HCT116 (cell line): ENCODE results near the gene INPPL1. TPM values are rescaled to one million over a fixed set of nuclear protein-coding genes. Genes with fewer than 3 reads are reported as not detected.

ENCODE experiments used
- ATAC-seq: fragments of 200-7000 bp; cut with Tn5 transposase; 2 replicates; pipeline ENCODE4 v1.9.1; 2020; ENCODE audit warnings: mild to moderate bottlenecking, moderate library complexity
- BruUV-seq: library from RNA; stranded (reverse); fragments of 400-500 nt; replicated peaks from 2 replicates; lab custom pipeline; 2021; lab: Mats Ljungman, UMichigan
- CTCF ChIA-PET: fragments of 300-600 bp; sonication (Branson Sonifier 250); formaldehyde crosslinking; loops from one replicate; lab custom pipeline; 2021; ENCODE audit warnings: antibody characterized with exemption; lab: Charles Lee
- POLR2A ChIA-PET: fragments of 300-600, 350-600 bp; sonication (Branson Sonifier 250); formaldehyde crosslinking; loops from one replicate; lab custom pipeline; 2021; ENCODE audit warnings: antibody characterized with exemption; lab: Charles Lee
- RAD21 ChIA-PET, 2 experiments: fragments of 300-600 bp; sonication (Branson Sonifier 250); formaldehyde crosslinking; loops; one replicate each; lab custom pipeline; 2023; ENCODE audit warnings: low total read pairs in 2 of 2; ENCODE audit not compliant: uncharacterized antibody in 2 of 2, unreplicated experiment in 2 of 2, low non-redundant PET in 1 of 2; lab: Charles Lee
- DNase-seq: peaks from one replicate; pipeline ENCODE4 v3.0.0-alpha.2; 2010; ENCODE audit warnings: low read depth, low spot score
- H2AFZ ChIP-seq: fragments of 200-600 bp; shearing (Covaris generic), sonication (generic); 2 replicates; pipeline ENCODE4 v1.6.1; 2017; ENCODE audit warnings: low read depth, mixed run types, mixed read lengths, antibody characterized with exemption, low read length; ENCODE audit not compliant: poor library complexity, severe bottlenecking
- H3K27ac ChIP-seq: 2 replicates; pipeline ENCODE4 v1.5.1; 2012; ENCODE audit warnings: low read depth, low read length
- H3K27me3 ChIP-seq: fragments of 200-600 bp; sonication (generic); 2 replicates; pipeline ENCODE4 v1.6.1; 2016; ENCODE audit warnings: mixed run types, low read length, mixed read lengths; ENCODE audit not compliant: insufficient read depth
- H3K36me3 ChIP-seq, 2 experiments: fragments of 200-500 bp in 1 of 2; fragments of 200-600 bp in 1 of 2; sonication (Bioruptor generic) in 1 of 2; sonication (generic) in 1 of 2; 2 replicates each; pipeline versions ENCODE4 v1.5.1 to v1.6.1; 2014 to 2016; ENCODE audit warnings: low read length in 2 of 2, inconsistent platforms in 1 of 2, mixed read lengths in 1 of 2, mixed run types in 1 of 2; ENCODE audit not compliant: insufficient read depth in 2 of 2, control insufficient read depth in 1 of 2
- H3K4me1 ChIP-seq, 2 experiments: fragments of 200-600 bp in 1 of 2; sonication (generic) in 1 of 2; 2 replicates each; pipeline versions ENCODE4 v1.5.1 to v1.6.1; 2012 to 2017; ENCODE audit warnings: low read length in 2 of 2, inconsistent platforms in 1 of 2, mild to moderate bottlenecking in 1 of 2, mixed read lengths in 1 of 2, mixed run types in 1 of 2, moderate library complexity in 1 of 2; ENCODE audit not compliant: insufficient read depth in 2 of 2, control insufficient read depth in 1 of 2
- H3K4me2 ChIP-seq: fragments of 200-600 bp; sonication (generic); 2 replicates; pipeline ENCODE4 v1.6.1; 2017; ENCODE audit warnings: mixed run types, low read length, mixed read lengths
- H3K4me3 ChIP-seq, 2 experiments: fragments of 200-600 bp in 1 of 2; sonication (generic) in 1 of 2; replicated peaks in 1 of 2; 2 replicates each; pipeline ENCODE4 v1.5.1; 2011 to 2016; ENCODE audit warnings: low read length in 2 of 2, control low read depth in 1 of 2, low read depth in 1 of 2, mild to moderate bottlenecking in 1 of 2, mixed read lengths in 1 of 2, mixed run types in 1 of 2
- H3K79me2 ChIP-seq: fragments of 200-600 bp; sonication (generic); 2 replicates; pipeline ENCODE4 v1.6.1; 2017; ENCODE audit warnings: mild to moderate bottlenecking, mixed run types, low read length, moderate library complexity, mixed read lengths; ENCODE audit not compliant: insufficient read depth
- H3K9ac ChIP-seq: fragments of 200-600 bp; sonication (generic); 2 replicates; pipeline ENCODE4 v1.6.1; 2016; ENCODE audit warnings: low read length, mixed read lengths
- H3K9me2 ChIP-seq: fragments of 200-600 bp; sonication (generic), shearing (Covaris generic); 2 replicates; pipeline ENCODE4 v1.6.1; 2017; ENCODE audit warnings: mixed run types, mild to moderate bottlenecking, moderate library complexity; ENCODE audit not compliant: insufficient read depth
- H3K9me3 ChIP-seq, 2 experiments: fragments of 200-500 bp in 1 of 2; fragments of 200-600 bp in 1 of 2; sonication (Bioruptor generic) in 1 of 2; sonication (generic) in 1 of 2; 2 replicates each; pipeline ENCODE4 v1.6.1; 2014 to 2017; ENCODE audit warnings: low read length in 2 of 2, mixed read lengths in 2 of 2, inconsistent platforms in 1 of 2, low read depth in 1 of 2, mild to moderate bottlenecking in 1 of 2, mixed run types in 1 of 2, moderate library complexity in 1 of 2; ENCODE audit not compliant: control insufficient read depth in 1 of 2, insufficient read depth in 1 of 2
- H4K20me1 ChIP-seq: fragments of 200-600 bp; sonication (generic), shearing (Covaris generic); 2 replicates; pipeline ENCODE4 v1.6.1; 2017; ENCODE audit warnings: mixed run types, mild to moderate bottlenecking, moderate library complexity; ENCODE audit not compliant: insufficient read depth
- ELF1 ChIP-seq: IDR thresholded peaks from 2 replicates; pipeline ENCODE4 v1.6.1; 2012; ENCODE audit warnings: low read depth, borderline replicate concordance
- EZH2 ChIP-seq: fragments of 200-600 bp; sonication (generic); IDR thresholded peaks from 2 replicates; pipeline ENCODE4 v1.6.1; 2017; ENCODE audit warnings: antibody characterized with exemption, mixed run types
- EZH2phosphoT487 ChIP-seq: fragments of 200-600 bp; IDR thresholded peaks from 2 replicates; pipeline ENCODE4 v1.6.1; 2018; ENCODE audit warnings: antibody characterized with exemption, borderline replicate concordance
- RAD21 ChIP-seq: IDR thresholded peaks from 2 replicates; pipeline ENCODE4 v1.6.1; 2012; ENCODE audit warnings: low read depth, mild to moderate bottlenecking
- TCF7L2 ChIP-seq: IDR thresholded peaks from 2 replicates; pipeline ENCODE4 v1.7.0; 2011; ENCODE audit warnings: borderline replicate concordance, inconsistent platforms; ENCODE audit not compliant: insufficient read depth, insufficient read length; ENCODE audit errors: extremely low read depth
- YY1 ChIP-seq: IDR thresholded peaks from 2 replicates; pipeline ENCODE4 v1.6.1; 2011; ENCODE audit warnings: low read length, low read depth, moderate library complexity, mild to moderate bottlenecking; ENCODE audit not compliant: insufficient replicate concordance; ENCODE audit errors: extremely low read depth
- ZFX ChIP-seq: fragments of 450-650 bp; IDR thresholded peaks from 2 replicates; pipeline ENCODE4 v1.6.1; 2017
- ZNF274 ChIP-seq: fragments of 200-500 bp; sonication (Bioruptor generic); IDR thresholded peaks from 2 replicates; pipeline ENCODE4 v1.6.1; 2014; ENCODE audit warnings: mild to moderate bottlenecking, low read depth, low read length, inconsistent platforms
- intact Hi-C: fragments of 100-400 bp; cut with micrococcal nuclease; formaldehyde crosslinking; loops from 2 replicates; pipeline ENCODE4 v1.10.0; 2022
- total RNA-seq: library from RNA; stranded (reverse); gene quantifications from one replicate; pipeline ENCODE4 v1.2.1, GENCODE V29; 2021; ENCODE audit not compliant: unreplicated experiment
- TF ChIP-seq, protein P1 (sequence below), 3 experiments: fragments of 200-600 bp in 1 of 3; sonication (generic) in 1 of 3; IDR thresholded peaks in 2 of 3; conservative IDR thresholded peaks in 1 of 3; 2 replicates each; pipeline ENCODE4 v1.5.1; 2012 to 2017; ENCODE audit warnings: low read depth in 2 of 3, low read length in 2 of 3, antibody characterized with exemption in 1 of 3, borderline replicate concordance in 1 of 3, control low read depth in 1 of 3, mild to moderate bottlenecking in 1 of 3, mixed read lengths in 1 of 3, mixed run types in 1 of 3, moderate library complexity in 1 of 3; ENCODE audit not compliant: insufficient read depth in 1 of 3
- TF ChIP-seq, protein P2 (sequence below): IDR thresholded peaks from 2 replicates; pipeline ENCODE4 v1.6.1; 2012
- TF ChIP-seq, protein P3 (sequence below): IDR thresholded peaks from 2 replicates; pipeline ENCODE4 v1.6.1; 2012
- TF ChIP-seq, protein P4 (sequence below): IDR thresholded peaks from 2 replicates; pipeline ENCODE4 v1.6.1; 2012; ENCODE audit warnings: low read depth

INPPL1 gene
- total RNA-seq, 1 experiment from 2014 or later = 132 TPM

DNA sequence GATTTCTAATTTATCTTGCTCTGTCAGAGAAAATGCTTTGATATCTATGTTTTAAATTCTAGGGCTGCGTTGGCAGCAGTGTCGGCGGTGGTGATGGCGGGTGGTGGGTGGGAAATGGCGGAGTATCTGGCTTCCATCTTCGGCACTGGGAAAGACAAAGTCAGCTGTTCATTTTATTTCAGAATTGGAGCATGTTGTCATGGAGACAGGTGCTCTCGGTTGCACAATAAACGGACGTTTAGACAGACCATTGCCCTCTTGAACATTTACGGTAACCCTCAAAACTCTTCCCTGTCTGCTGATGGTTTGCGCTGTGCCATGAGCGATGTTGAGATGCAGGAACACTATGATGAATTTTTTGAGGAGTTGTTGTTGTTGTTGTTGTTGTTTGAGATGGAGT lies 55.5 kb downstream of the INPPL1 start (continued):
- TF ChIP-seq, protein P1, sequence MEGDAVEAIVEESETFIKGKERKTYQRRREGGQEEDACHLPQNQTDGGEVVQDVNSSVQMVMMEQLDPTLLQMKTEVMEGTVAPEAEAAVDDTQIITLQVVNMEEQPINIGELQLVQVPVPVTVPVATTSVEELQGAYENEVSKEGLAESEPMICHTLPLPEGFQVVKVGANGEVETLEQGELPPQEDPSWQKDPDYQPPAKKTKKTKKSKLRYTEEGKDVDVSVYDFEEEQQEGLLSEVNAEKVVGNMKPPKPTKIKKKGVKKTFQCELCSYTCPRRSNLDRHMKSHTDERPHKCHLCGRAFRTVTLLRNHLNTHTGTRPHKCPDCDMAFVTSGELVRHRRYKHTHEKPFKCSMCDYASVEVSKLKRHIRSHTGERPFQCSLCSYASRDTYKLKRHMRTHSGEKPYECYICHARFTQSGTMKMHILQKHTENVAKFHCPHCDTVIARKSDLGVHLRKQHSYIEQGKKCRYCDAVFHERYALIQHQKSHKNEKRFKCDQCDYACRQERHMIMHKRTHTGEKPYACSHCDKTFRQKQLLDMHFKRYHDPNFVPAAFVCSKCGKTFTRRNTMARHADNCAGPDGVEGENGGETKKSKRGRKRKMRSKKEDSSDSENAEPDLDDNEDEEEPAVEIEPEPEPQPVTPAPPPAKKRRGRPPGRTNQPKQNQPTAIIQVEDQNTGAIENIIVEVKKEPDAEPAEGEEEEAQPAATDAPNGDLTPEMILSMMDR (IDR thresholded peaks at IDR 0.05 in 2 of 3, conservative IDR thresholded peaks at IDR 0.05 in 1 of 3; ENCODE audit: borderline replicate concordance in 1 of 3, insufficient read depth in 1 of 3, low read depth in 2 of 3, low read length in 2 of 3) = no peak
- TF ChIP-seq EZH2phosphoT487 = no peak

DNA sequence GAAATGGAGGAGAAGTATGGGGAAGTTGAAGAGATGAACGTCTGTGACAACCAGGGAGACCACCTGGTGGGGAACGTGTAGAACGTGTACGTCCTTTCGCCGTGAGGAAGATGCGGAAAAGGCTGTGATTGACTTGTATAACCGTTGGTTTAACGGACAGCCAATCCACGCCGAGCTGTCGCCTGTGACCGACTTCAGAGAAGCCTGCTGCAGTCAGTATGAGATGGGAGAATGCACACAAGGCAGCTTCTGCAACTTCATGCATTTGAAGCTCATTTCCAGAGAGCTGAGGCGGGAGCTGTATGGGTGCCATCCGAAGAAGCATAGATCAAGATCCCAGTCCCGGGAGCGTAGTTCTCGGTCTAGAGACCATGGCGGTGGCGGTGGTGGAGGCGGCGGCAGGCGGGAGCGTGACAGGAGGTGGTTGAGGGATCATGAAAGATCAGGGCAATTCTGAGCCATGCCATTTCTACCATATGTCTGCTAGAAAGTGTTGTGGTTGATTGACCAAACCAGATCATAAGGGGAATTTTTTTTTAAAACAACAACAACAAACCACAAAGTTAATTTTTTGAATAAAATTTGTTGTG lies 56.3 kb downstream of the INPPL1 start:
- DNase-seq (no peak), ATAC-seq (no peak)
- ChIA-PET RAD21 (no interaction called here), CTCF (no interaction called here), POLR2A (no interaction called here)
- no peak overlapping the region for H3K9ac ChIP-seq
- no peak overlapping the region for H3K4me2 ChIP-seq
- H3K4me3 ChIP-seq = no peak overlapping the region
- no TSS peak for BruUV-seq
- peaks cover 3 to 13% of the 10 kb centered on the region in 2 experiments; a peak in 2 of 4 replicates for H3K4me1 ChIP-seq
- intact Hi-C loops = no loop called here
- no peaks in the 10 kb centered on the region for H3K9me2 ChIP-seq
- no peaks in the 10 kb centered on the region for H3K79me2 ChIP-seq
- no peaks in the 10 kb centered on the region for H3K36me3 ChIP-seq
- no peaks in the 10 kb centered on the region for H3K27me3 ChIP-seq
- H3K27ac ChIP-seq = no peak overlapping the region
- H3K9me3 ChIP-seq = no peaks in the 10 kb centered on the region
- no peak overlapping the region for H2AFZ ChIP-seq
- TF ChIP-seq, protein P2, sequence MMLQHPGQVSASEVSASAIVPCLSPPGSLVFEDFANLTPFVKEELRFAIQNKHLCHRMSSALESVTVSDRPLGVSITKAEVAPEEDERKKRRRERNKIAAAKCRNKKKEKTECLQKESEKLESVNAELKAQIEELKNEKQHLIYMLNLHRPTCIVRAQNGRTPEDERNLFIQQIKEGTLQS = no peak
- TF ChIP-seq ZFX = no peak
- TF ChIP-seq EZH2 = no peak
- TF ChIP-seq, protein P3, sequence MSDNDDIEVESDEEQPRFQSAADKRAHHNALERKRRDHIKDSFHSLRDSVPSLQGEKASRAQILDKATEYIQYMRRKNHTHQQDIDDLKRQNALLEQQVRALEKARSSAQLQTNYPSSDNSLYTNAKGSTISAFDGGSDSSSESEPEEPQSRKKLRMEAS = no peak
- no peak for TF ChIP-seq RAD21
- TF ChIP-seq, protein P4, sequence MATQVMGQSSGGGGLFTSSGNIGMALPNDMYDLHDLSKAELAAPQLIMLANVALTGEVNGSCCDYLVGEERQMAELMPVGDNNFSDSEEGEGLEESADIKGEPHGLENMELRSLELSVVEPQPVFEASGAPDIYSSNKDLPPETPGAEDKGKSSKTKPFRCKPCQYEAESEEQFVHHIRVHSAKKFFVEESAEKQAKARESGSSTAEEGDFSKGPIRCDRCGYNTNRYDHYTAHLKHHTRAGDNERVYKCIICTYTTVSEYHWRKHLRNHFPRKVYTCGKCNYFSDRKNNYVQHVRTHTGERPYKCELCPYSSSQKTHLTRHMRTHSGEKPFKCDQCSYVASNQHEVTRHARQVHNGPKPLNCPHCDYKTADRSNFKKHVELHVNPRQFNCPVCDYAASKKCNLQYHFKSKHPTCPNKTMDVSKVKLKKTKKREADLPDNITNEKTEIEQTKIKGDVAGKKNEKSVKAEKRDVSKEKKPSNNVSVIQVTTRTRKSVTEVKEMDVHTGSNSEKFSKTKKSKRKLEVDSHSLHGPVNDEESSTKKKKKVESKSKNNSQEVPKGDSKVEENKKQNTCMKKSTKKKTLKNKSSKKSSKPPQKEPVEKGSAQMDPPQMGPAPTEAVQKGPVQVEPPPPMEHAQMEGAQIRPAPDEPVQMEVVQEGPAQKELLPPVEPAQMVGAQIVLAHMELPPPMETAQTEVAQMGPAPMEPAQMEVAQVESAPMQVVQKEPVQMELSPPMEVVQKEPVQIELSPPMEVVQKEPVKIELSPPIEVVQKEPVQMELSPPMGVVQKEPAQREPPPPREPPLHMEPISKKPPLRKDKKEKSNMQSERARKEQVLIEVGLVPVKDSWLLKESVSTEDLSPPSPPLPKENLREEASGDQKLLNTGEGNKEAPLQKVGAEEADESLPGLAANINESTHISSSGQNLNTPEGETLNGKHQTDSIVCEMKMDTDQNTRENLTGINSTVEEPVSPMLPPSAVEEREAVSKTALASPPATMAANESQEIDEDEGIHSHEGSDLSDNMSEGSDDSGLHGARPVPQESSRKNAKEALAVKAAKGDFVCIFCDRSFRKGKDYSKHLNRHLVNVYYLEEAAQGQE = no peak
- no peak for TF ChIP-seq ZNF274
- no peak for TF ChIP-seq ELF1
- no peak for TF ChIP-seq YY1
- no peak for TF ChIP-seq TCF7L2
- TF ChIP-seq, all 23 proteins: peak for 0
- H4K20me1 ChIP-seq = no peaks in the 10 kb centered on the region
